Neural progenitor cell (in vitro differentiated cells): ENCODE results near the gene ZPLD1.

Source experiments
- EZH2 ChIP-seq: fragments of 200-600 bp; sonication (generic); IDR thresholded peaks from 2 replicates; pipeline ENCODE4 v1.6.1; 2017; ENCODE audit warnings: antibody characterized with exemption, mild to moderate bottlenecking, moderate library complexity
- TF ChIP-seq, protein P1 (sequence below): fragments of 200-600 bp; sonication (generic); IDR thresholded peaks from 2 replicates; pipeline ENCODE4 v1.5.1; 2017; ENCODE audit warnings: antibody characterized with exemption, mild to moderate bottlenecking

- TF ChIP-seq, protein P1, sequence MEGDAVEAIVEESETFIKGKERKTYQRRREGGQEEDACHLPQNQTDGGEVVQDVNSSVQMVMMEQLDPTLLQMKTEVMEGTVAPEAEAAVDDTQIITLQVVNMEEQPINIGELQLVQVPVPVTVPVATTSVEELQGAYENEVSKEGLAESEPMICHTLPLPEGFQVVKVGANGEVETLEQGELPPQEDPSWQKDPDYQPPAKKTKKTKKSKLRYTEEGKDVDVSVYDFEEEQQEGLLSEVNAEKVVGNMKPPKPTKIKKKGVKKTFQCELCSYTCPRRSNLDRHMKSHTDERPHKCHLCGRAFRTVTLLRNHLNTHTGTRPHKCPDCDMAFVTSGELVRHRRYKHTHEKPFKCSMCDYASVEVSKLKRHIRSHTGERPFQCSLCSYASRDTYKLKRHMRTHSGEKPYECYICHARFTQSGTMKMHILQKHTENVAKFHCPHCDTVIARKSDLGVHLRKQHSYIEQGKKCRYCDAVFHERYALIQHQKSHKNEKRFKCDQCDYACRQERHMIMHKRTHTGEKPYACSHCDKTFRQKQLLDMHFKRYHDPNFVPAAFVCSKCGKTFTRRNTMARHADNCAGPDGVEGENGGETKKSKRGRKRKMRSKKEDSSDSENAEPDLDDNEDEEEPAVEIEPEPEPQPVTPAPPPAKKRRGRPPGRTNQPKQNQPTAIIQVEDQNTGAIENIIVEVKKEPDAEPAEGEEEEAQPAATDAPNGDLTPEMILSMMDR: no peak
- no peak for TF ChIP-seq EZH2
These were observed 36.7 kb downstream of the ZPLD1 start for GRCh38 chr3:102471491-102471890.
